ENCODE data around the gene CCNK.

DNA sequence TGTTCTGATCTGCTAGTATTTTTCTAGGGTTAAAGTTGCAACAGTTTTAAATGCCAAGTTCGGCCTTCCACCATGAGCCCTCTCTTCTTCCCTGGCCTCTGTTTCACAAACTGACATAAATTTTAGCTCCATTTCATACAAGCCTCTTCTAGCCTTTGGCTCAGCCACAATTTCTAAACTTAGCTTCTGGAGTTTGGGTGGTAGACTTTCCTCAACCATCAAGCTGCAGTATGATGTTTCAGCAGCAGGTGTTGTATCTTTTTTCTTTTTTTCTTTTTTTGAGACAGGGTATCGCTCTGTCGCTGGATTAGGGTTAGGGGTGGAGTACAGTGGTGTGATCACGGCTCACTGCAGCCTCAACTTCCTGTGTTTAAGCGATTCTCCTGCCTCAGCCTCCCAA lies 30.0 kb upstream of the CCNK start:
- TF ChIP-seq, protein P1, sequence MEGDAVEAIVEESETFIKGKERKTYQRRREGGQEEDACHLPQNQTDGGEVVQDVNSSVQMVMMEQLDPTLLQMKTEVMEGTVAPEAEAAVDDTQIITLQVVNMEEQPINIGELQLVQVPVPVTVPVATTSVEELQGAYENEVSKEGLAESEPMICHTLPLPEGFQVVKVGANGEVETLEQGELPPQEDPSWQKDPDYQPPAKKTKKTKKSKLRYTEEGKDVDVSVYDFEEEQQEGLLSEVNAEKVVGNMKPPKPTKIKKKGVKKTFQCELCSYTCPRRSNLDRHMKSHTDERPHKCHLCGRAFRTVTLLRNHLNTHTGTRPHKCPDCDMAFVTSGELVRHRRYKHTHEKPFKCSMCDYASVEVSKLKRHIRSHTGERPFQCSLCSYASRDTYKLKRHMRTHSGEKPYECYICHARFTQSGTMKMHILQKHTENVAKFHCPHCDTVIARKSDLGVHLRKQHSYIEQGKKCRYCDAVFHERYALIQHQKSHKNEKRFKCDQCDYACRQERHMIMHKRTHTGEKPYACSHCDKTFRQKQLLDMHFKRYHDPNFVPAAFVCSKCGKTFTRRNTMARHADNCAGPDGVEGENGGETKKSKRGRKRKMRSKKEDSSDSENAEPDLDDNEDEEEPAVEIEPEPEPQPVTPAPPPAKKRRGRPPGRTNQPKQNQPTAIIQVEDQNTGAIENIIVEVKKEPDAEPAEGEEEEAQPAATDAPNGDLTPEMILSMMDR (IDR thresholded peaks at IDR 0.05) = no peak
- TF ChIP-seq POLR2A (IDR thresholded peaks at IDR 0.05) = no peak
